GM12878 (cell line): ENCODE data around the gene STRN4. TPM values are rescaled to one million over a fixed set of nuclear protein-coding genes. Genes with fewer than 3 reads are reported as not detected.

Experiments used
- BACH1 ChIP-seq: fragments of 450-650 bp; IDR thresholded peaks from 2 replicates; pipeline ENCODE4 v1.6.1; 2017; ENCODE audit warnings: mild to moderate bottlenecking, borderline replicate concordance
- CBX3 ChIP-seq: fragments of 200-600 bp; sonication (generic); IDR thresholded peaks from 2 replicates; pipeline ENCODE4 v1.6.1; 2016; ENCODE audit warnings: low read depth, borderline replicate concordance
- CHD4 ChIP-seq: fragments of 200-600 bp; sonication (generic); IDR thresholded peaks from 2 replicates; pipeline ENCODE4 v1.6.1; 2016; ENCODE audit warnings: mild to moderate bottlenecking
- E2F4 ChIP-seq: IDR thresholded peaks from 2 replicates; pipeline ENCODE4 v1.6.1; 2012; ENCODE audit warnings: low read depth, low read length, improper control_type of control experiment
- EZH2 ChIP-seq: IDR thresholded peaks from 2 replicates; pipeline ENCODE4 v1.6.1; 2012; ENCODE audit warnings: low read depth, mild to moderate bottlenecking, control low read depth, inconsistent platforms, low read length, borderline replicate concordance; ENCODE audit not compliant: control insufficient read depth
- HSF1 ChIP-seq: fragments of 150-350 bp; IDR thresholded peaks from 2 replicates; pipeline ENCODE4 v1.6.1; 2014; ENCODE audit warnings: mild to moderate bottlenecking, low read depth, low read length
- KLF5 ChIP-seq: fragments of 450-650 bp; IDR thresholded peaks from 2 replicates; pipeline ENCODE4 v1.6.1; 2014; ENCODE audit warnings: mild to moderate bottlenecking; ENCODE audit not compliant: partially characterized antibody
- MAX ChIP-seq: IDR thresholded peaks from 2 replicates; pipeline ENCODE4 v1.6.1; 2012; ENCODE audit warnings: low read depth, low read length, improper control_type of control experiment
- SKIL ChIP-seq: fragments of 450-650 bp; IDR thresholded peaks from 2 replicates; pipeline ENCODE4 v1.6.1; 2017; ENCODE audit warnings: mild to moderate bottlenecking, low read depth, inconsistent platforms; ENCODE audit not compliant: poor library complexity, severe bottlenecking
- USF2 ChIP-seq: IDR thresholded peaks from 2 replicates; pipeline ENCODE4 v1.6.1; 2011; ENCODE audit warnings: low read depth, low read length, improper control_type of control experiment, borderline replicate concordance
- ZBTB40 ChIP-seq: fragments of 450-650 bp; IDR thresholded peaks from 2 replicates; pipeline ENCODE4 v1.6.1; 2016; ENCODE audit warnings: mild to moderate bottlenecking, moderate library complexity, borderline replicate concordance
- ZNF592 ChIP-seq: fragments of 450-650 bp; IDR thresholded peaks from 2 replicates; pipeline ENCODE4 v1.6.1; 2017; ENCODE audit warnings: mild to moderate bottlenecking, moderate library complexity
- polyA plus RNA-seq, 11 experiments: library from polyadenylated mRNA; depleted of rRNA in 4 of 11; unstranded in 6 of 11; stranded (reverse) in 5 of 11; fragments of >200 nt; fragmentation: Nextera tagmentation in 4 of 11; fragmentation: Illumina TruSeq in 1 of 11; extraction: Ambion mirVana in 4 of 11; extraction: Trizol in 1 of 11; gene quantifications; 1 replicate in 1 of 11; 2 replicates in 10 of 11; pipeline versions ENCODE4 v1.2.1 to v1.2.3, GENCODE V29; 2011 to 2016; ENCODE audit warnings: inconsistent platforms in 2 of 11, missing spikeins in 2 of 11, low read depth in 1 of 11
- total RNA-seq, 4 experiments: library from RNA; depleted of rRNA in 3 of 4; stranded (reverse); fragments of >200 nt in 3 of 4; fragmentation: Illumina TruSeq in 1 of 4; extraction: Trizol in 1 of 4; gene quantifications; 2 replicates each; pipeline versions ENCODE4 v1.2.1 to v1.2.3, GENCODE V29; 2013 to 2021

The STRN4 gene
- total and polyA plus RNA-seq, 10 of the 15 experiments (the other 5 are each of a cell fraction or from before 2014, with no cell fraction given) = 0.42 to 62.8 (median 22.5) TPM

- TF ChIP-seq SKIL = no peak
- no peak for TF ChIP-seq USF2
- peak; percentile 46; the same call in 1 of the 2 replicates for TF ChIP-seq BACH1
- TF ChIP-seq E2F4 = peak; percentile 63; the same call in 1 of the 2 replicates
- peak; percentile 97 for TF ChIP-seq MAX
- TF ChIP-seq CBX3 = no peak
- TF ChIP-seq KLF5 = no peak
- no peak for TF ChIP-seq ZBTB40
- TF ChIP-seq HSF1 = no peak
- TF ChIP-seq ZNF592 = no peak
- TF ChIP-seq CHD4 = no peak
- no peak for TF ChIP-seq EZH2
Observed at GRCh38 chr19:46788262-46788967, 42.2 kb upstream of the STRN4 start, which contains the start of gene SLC1A5 (continued).
